NCI-H1092 treated with DMSO at 0.1 percent for 48 hours (cell line): ENCODE results near the gene AGMAT.
"Not testable (repeated sequence)": the region's sequence is repeated elsewhere in the genome, so short reads cannot be mapped to it uniquely, and the experiment has no call there.

Experiments used
- DNase-seq: peaks from one replicate; lab custom pipeline; 2025; lab: John Stamatoyannopoulos, UW

Gene AGMAT

DNA sequence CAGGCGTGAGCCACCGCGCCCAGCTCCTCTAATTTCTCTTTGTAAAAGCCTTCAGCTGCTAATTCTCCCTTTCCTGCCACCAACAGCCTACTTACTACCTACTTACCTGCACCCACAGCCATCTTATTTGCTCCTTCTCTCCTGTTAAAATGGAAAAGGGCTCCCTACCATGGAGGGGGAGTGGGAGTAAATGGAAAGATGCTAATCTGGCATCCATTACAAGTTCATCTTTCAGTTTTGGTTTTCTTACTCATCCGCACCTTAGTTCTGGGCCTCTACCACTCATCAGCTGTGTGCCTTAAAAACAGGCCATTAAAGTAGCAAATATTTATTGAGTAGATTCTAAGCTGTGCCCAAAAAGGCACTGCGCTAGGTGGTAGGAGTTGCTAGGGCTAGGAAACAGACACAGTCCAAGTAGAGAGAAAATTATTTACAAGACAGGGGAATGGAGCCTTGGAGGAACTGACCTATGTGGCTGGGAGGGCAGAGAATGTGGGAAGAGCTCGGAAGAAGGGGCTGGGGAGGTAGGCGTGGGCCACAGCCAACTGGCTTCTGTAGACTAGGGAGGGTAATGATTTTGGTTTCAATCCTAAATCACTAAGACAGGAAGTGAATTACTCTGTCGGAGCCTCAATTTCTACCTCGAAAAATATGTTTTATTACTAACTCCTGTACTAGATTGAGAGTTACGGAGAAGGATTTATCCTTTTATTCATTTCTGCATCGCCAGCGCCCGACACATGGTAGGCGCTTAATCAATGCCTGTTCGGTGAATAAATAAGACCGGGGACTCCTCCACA, 31.7 kb upstream of the AGMAT start:
- DNase-seq: no peak

DNA sequence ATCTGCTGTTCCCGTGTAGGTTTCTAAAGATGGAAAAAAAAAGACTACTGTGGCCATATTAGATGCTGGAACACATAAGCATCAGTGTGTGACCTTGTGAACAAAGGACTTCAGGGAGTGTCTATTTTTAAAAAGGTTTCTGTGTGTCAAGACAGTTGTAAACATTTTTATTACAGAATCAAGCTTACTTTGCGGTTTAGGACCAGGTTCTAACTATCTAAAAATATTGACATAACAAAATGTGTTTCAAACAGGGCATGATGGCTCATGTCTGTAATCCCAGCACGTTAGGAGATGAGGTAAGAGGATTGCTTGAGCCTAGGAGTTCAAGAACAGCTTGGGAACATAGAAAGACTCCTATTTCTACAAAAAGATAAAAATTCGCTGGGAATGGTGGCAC, 25.3 kb upstream of the AGMAT start:
- no peak for DNase-seq

DNA sequence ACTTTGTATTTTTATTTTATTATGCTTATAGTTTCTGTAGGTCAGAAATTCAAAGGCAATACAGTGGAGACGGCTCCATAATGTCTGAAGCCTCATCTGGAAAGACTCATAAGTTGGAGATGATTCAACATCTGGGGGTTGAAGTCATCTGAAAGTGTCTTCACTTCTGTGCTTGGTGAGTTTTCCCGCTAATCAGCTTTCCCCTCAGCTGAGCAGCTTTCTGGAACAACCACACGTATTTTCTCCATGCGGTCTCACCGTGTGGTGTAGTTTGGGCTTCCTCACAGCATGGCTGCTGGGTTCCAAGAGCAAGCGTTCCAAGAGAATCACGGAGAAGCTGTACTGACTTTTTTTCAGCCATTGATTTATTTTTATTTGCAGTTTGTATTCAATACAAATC, 24.8 kb upstream of the AGMAT start:
- no peak for DNase-seq

DNA sequence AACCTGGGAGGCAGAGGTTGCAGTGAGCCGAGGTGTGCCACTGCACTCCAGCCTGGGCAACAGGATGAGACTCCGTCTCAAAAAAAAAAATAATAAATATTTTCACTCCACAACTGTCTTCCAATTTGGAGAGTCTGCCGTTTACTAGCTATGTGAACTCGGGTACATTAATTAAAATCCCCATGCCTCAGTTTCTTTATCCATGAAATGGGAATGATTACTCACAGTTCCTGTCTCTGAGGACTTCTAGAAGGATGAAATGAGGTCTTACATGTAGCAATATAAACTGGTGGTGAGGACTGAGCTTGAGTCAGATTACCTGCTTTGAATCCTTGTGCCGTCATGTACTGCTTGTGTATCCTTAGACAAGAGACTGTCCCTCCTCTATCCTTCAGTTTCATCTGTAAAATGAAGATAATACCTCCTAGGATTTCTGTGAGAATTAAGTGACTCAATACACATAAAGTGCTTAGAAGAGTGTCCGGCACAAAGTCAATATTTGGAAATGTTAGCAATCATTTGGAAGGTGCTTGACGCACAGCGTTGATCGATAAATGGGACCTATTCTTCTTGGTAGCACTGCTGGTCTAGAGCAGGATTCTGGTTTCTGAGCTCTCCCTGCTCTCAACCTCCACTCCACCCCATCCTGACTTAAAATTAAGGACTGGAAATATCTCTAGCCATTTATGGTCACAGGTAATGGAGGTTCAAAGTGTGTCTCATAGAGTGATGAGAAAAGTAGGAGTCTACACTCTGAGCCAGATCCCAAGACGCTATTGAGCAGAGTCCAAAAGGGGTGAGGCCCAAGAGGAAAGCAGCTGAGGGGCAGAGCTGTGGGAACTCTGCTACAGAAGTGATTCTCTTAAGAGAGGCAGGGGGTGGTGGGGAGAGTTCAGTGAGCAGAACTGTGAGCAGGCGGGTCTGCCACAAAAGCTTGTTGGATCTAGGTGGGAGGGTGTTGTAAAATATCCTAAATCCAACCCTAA, 20.8 kb upstream of the AGMAT start:
- DNase-seq: no peak

DNA sequence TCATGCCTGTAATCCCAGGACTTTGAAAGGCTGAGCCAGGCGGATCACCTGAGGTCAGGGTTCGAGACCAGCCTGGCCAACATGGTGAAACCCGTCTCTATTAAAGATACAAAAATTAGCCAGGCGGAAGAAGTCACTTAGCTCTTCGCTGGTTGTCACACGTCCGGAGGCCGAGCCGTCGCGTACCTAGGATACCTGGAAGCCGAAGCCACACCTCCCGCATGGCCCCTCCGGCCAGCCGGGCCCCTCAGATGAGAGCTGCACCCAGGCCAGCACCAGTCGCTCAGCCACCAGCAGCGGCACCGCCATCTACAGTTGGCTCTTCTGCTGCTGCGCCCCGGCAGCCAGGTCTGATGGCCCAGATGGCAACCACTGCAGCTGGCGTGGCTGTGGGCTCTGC, 19.5 kb upstream of the AGMAT start:
- not testable (repeated sequence) for DNase-seq

DNA sequence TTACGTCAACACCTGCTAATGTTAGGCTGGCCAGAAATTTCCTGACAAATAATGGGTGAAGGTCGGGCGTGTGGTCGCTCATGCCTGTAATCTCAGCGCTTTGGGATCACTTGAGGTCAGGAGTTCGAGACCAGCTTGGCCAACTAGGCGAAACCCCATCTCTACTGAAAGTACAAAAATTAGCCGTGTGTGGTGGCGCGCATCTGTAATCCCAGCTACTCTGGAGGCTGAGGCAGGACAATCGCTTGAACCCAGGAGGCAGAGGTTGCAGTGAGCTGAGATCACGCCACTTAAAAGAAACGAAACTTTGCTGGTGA, 19.1 kb upstream of the AGMAT start:
- DNase-seq: not testable (repeated sequence)

DNA sequence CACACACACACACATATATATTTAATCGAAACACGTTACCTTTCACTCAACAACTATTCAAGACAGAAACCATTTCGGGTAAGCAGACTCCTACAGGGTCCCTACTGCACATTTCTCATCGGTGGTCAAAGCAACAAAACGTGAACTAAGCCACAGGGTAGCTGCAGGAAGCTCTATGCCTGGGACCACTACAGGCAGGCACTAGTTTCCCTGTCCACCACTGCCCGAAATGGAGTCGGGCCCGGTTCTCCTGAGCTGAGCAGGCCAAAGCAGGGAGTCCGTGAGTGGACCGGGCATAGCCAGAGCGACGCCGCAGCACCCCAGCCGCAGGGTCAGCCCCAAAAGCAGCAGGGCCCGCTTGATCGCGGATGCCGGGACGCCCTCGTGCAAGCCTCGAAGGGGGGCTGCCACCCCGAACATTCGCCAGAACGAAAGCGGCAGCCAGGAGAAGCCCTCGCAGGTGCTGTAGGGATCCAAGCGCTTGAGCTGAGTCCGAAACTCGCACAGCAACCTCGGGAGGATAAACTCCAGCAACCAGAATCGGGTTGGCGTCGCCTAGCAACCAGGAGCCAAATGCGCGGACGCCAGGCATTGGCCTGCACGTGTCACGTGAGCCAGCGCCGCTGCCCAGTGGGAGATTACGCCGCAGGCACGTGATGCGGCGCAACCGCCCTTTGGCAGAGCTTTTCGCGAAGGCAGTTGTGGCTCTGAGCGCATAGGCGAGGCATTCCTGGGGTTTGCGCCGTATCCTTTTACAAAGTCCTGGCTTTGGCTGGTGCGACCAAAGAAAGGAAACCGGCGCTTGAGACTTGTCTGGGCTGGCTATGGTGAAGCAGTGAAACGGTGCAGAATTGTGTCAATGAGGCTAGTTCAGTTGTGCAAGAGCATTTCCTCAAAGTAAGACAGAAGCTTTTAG, 18.5 kb upstream of the AGMAT start:
- peak; percentile 97 for DNase-seq

DNA sequence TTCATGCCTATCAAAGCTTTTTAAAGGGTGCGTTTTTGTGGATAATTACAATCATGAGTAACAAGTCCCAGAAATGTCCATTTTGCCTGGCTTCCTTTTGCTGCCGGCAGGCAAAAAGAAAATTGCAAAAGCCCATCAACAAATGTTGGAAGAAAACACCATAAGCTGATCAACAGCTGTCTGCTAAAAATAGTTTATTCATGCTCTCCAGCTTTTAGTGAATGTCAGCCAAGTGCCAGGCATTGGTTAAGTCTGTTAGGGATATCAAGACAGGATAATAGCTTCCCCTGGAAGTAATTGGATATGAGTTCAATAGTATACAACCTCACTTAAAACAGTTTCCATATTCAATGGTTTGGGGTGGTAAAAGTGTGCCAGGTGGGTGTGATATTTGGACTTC, 13.6 kb upstream of the AGMAT start:
- DNase-seq: no peak

DNA sequence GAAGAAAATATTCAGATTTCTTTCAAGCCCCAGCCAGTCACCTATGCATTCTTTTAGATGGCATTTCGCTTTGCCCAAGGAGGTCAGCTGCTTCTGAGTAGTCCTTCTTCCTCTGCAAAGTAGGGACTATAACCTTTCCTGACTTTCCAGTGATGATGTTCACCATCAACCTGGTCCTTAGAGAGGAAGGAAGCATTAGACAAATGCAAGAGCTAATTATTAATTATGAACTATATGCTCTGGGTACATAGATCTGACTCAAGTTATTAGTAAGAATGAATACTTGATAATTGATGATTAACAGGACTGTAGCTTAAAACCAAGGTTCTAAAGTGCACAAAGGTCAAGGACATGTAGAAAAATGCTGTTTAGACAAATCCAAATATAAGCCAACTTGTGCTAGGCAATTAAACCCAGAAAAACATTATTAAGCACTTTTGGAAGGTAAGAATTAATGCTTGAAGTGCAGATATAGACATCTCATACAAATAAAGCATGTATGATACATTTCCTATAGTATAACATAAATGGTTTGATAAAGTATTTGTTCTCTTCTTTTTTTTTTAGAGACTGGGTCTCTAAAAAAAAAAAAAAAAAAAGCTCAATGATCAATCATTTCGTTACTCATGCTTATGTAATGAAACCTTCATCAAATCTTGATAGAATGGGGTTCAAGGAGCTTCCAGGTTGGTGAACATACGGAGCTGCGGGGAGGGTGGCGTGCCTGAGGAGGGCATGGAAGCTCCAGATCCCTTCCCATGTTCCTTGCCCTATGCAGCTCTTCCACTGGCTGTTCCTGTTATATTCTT, 11.2 kb upstream of the AGMAT start:
- no peak for DNase-seq

DNA sequence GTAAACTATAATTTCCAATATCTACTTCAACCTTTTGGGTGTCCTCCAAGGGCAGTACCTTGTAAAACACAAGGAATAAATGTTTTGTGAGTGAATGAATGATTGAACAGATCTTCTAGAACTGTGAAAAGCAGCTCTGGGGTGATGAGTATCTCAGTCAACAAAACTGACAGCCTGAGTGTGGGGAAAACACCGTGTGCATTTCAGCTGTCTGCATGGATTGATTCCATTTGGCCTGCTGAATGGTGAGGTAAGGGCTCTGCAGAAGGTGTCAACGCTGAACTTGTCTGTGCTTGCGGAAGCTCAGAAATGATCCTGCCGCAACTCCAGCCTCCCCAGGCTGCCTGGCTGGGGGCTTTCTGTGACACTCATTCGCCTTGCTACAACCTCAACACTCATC, 7.4 kb upstream of the AGMAT start:
- DNase-seq: no peak

DNA sequence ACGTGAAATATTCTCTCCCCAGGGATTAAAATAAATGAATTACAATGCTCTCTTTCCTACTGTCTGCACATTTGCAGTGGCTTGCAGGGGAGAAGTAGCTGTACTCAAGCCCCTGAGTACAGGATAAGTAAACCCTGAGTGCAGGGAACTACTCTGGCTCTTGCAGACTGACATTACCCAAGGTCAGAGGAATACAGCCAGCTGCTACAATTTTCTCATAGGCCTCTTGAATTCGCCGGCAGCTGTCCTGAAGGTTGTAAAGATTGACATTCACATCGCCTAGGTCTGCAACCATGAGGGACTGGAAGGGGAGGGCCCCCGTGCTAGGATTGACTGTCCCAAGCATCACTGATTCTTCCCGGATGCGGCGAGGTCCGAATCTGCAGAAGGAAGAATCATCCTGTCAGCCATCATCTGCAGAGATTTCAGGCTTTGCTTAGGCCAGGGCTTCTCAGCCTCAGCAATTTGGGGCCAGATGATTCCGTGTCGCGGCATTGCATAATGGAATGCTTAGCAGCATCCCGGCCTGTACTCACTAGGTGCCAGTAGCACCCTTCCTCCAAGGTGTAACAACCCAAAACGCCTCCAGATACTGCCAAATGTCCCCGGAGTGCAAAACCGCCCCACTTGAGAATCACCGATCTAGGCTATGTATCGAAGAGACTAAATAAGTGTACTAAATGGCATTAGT, 1.7 kb downstream of the AGMAT start:
- no peak for DNase-seq

DNA sequence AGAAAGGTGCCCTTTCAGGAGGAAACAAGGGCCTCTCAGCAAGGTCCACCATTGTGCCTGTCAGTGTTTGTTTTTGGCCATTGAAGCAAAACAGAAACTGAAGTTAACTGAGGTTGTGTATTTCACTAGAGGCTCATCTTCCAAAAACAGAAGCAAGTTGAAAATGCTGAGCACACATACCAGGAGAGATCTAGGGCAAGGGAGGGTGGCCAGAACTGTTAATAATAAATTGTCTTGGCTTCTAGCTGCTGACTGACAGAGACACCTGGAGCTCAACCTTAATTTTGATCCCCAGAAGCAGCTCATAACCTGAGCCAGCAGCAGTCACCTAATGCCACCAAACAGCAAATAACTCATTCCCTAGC, 5.2 kb downstream of the AGMAT start:
- no peak for DNase-seq

DNA sequence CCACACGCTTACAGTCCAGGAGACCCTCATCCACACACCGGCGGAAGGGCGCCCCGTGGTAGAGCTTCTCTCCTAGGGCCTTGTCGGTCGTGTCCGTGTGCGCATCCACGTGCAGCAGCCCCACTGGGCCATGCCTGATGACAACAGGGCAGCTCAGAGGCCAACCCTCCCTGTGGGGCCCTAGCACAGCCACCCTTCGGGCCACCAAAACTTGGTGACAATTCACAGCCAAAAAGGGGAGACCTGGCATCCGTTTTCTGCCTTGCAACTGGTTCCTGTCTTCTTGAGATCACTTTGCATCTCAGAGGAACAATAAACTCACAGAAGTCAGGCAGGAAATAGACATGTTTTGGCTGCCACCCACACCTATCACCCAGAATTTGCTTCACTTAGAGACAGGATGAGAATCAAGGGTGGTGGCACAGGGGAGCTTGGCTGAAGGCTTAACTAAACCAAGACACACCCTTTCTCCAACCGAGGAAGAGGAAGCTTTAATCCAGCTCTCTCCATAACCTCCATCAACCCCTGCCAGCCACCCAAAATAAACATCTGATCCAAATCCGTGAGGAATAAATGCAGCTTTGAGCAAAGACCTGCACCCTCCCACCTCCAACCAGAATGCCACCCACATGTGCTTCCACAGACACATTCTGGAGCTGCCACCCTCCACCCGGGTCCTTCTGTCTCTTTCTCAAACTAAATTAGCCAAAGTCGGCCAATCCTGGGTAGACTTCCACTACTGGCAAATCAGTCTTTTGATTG, 5.7 kb downstream of the AGMAT start:
- DNase-seq: no peak

DNA sequence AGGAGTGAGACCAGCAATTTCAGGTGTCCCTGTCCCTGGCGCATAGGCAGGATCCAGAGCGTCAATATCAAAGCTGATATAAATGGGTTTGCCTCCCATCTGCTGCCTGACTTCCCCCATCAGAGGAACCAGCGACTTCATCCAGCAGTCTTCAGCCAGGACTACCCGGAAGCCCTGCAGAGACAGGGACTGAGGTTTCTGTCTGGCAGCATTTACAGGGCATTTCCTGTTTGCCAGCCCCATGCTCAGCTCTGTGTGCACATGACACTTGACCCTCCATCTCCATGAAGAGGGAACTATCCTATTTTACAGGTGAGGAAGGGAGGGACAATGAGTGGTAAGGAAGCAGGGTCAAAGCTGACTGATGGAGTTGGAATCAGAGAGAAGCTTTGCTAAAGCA, 7.2 kb downstream of the AGMAT start:
- DNase-seq: no peak

DNA sequence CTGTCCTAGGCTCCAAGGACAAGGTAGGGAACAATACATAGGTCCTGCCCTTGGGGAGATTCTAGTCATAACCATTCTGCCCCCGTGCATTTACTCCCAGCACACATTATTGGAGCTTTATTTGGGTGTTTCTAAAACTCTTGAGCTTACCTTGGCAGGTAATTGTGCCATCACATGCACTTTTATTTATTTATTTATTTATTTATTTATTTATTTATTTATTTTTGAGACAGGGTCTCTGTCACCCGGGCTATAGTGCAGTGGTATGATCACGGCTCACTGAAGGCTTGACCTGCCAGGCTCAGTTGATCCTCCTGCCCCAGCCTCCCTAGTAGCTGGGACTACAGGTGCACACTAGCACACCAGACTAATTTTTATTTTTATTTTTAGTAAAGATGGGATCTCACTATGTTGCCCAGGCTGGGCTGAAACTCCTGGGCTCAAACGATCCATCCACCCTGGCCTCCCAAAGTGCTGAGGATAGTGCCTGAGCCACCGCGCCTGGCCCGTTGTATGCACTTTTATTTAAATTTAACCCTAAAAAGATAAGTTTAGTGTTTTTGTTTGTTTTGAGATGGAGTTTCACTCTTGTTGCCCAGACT, 9.2 kb downstream of the AGMAT start:
- no peak for DNase-seq

DNA sequence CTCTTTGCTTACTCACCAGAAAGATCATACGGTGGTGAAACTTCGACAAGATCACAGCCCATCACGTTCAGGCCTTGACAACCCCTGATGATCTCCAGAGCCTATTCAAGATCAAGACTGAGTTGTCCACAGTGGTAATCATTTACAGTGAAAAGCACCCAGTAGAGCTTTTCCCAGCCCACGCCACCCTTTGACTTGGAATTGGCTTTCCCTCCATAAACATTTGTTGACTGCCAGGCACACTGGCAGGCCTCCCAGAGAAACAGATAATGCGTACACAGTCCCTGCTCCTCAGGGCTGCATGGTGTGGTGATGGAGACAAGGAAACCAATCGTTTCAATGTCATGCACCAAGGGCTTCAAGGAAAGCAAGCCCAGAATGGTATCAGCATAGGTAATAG, 10.1 kb downstream of the AGMAT start:
- DNase-seq: no peak

DNA sequence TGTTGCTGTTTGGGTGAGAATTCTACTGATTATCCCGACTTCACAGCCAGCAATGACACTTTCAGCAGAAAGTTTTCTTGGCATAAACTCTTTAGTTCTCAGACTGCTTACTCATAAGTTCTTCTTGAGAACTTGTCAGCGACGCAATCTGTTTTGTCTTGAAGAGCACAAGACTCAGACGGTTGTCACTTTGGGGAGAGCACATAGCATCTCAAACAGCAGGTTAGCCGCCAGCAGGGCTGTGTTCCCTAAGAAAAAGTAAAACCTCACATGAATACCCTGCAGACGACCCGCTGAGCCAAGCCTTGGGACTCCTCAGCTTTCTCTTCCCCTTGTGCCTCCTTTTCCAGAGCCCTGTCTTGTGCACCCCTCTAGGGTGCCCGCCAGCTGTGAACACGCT, 11.4 kb downstream of the AGMAT start:
- DNase-seq: no peak

DNA sequence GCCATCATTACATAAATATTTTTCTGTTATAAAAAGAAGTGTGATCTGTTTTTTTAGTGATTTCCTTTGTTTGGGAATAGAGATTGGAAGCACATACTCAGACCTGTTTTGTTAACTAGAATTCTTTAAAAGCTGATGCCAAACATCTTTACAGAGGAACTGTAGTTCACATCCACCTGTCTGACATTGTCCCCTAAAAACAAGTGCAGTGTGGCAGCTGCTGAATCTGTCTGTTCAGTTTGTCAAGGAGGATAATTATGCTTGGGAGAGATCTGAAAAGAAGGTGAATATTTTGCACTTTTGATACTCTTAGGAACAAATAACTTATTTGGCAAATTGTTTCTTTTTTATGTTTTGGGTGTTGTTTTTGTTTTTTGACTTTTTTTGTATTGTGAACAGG, 13.6 kb downstream of the AGMAT start:
- no peak for DNase-seq

DNA sequence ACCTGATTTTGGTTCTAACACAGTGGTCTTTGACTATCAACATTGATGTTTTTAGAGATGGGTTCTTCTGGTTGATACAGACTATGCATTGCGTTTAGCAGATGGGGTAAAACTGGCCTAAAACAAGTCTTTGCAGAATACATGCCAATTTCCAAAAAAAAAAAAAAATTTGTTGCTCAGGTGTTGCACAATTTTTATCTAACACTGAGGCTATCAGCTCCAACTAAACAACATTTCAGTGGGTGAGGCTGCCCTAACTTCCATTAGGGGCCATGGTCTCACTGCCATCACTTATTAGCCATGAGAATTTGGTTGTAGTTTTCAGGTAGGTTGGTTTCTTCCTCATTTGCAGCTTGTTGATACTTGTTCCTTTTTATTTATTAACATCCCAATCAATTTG, 14.0 kb downstream of the AGMAT start:
- no peak for DNase-seq
